BJ (cell line): Measurements from ENCODE around the gene XRCC2. TPM values are rescaled to one million over a fixed set of nuclear protein-coding genes. Genes with fewer than 3 reads are reported as not detected.
A peak's percentile ranks its signal among the peaks of the same experiment; 100 is the strongest.
"Not testable (repeated sequence)": the region's sequence is repeated elsewhere in the genome, so short reads cannot be mapped to it uniquely, and the experiment has no call there.

Experiments used
- CTCF ChIA-PET: fragments of 350-600 bp; formaldehyde crosslinking; extraction: SDS; loops from one replicate; lab custom pipeline; 2021; ENCODE audit warnings: antibody characterized with exemption, inconsistent platforms; lab: Yijun Ruan, JAX
- POLR2A ChIA-PET: fragments of 300-600 bp; sonication (Branson Sonifier 250); formaldehyde crosslinking; extraction: SDS; loops from one replicate; lab custom pipeline; 2021; ENCODE audit warnings: antibody characterized with exemption; lab: Charles Lee
- DNase-seq: peaks from one replicate; pipeline ENCODE4 v3.0.0-alpha.2; 2011; ENCODE audit warnings: low read depth
- H3K27me3 ChIP-seq: 2 replicates; pipeline ENCODE4 v1.6.0; 2011; ENCODE audit warnings: low read length; ENCODE audit not compliant: control insufficient read depth, insufficient read depth
- H3K36me3 ChIP-seq: 2 replicates; pipeline ENCODE4 v1.5.1; 2011; ENCODE audit warnings: low read length; ENCODE audit not compliant: control insufficient read depth, insufficient read depth
- H3K4me3 ChIP-seq: 2 replicates; pipeline ENCODE4 v1.5.1; 2011; ENCODE audit warnings: low read depth, mild to moderate bottlenecking, control low read depth, low read length
- CTCF ChIP-seq: IDR thresholded peaks from 2 replicates; pipeline ENCODE4 v1.5.1; 2011; ENCODE audit warnings: low read depth, mild to moderate bottlenecking, control low read depth, inconsistent platforms, low read length, moderate library complexity; ENCODE audit not compliant: insufficient read depth
- polyA minus RNA-seq: library from RNA; depleted of rRNA, polyadenylated mRNA; stranded (reverse); fragments of >200 nt; gene quantifications from 2 replicates; pipeline ENCODE4 v1.2.3, GENCODE V29; 2011; rRNA and poly(A)+ RNA removed
- polyA plus RNA-seq: library from polyadenylated mRNA; depleted of rRNA; stranded (reverse); fragments of >200 nt; gene quantifications from 2 replicates; pipeline ENCODE4 v1.2.3, GENCODE V29; 2011; rRNA removed

XRCC2 gene
- 0.97 and 1.6 TPM in 2 replicates for polyA plus RNA-seq
- 0.71 and 0.82 TPM in 2 replicates for polyA minus RNA-seq

- CTCF ChIA-PET, result interaction anchor here (0.6 kb wide), 1 partner anchor 322 kb away, joined by 3 read pairs; no protein-coding TSS in a partner anchor
- Histone ChIP-seq H3K4me3 (peak within 1 kb of the TSS; percentile 76), H3K27me3 (no peaks in the 10 kb centered on the region), H3K36me3 (no peaks in the 10 kb centered on the region)
- TF ChIP-seq CTCF, result no peak
- DNase-seq, result peak; percentile 37
- POLR2A ChIA-PET, result no interaction called here
These were observed at the start of gene XRCC2 for GRCh38 chr7:152675759-152676636. TSS of gene XRCC2 (minus strand) at chr7:152676141. CDS start at chr7:152676079, 62 bp downstream.

- TF ChIP-seq CTCF, result no peak
- no peaks in the 10 kb centered on the region for H3K27me3 ChIP-seq
- DNase-seq, result no peak
- H3K36me3 ChIP-seq, result no peaks in the 10 kb centered on the region
- ChIA-PET CTCF (no interaction called here), POLR2A (no interaction called here)
- H3K4me3 ChIP-seq, result no peak overlapping the region
These were observed 47.4 kb upstream of the XRCC2 start for GRCh38 chr7:152723364-152723763.

- POLR2A ChIA-PET, H3K27me3 ChIP-seq, DNase-seq, H3K36me3 ChIP-seq, H3K4me3 ChIP-seq: not testable (repeated sequence)
- CTCF ChIA-PET, result interaction anchor here (1.1 kb wide), 1 partner anchor 12 kb away, joined by 4 read pairs; no protein-coding TSS in a partner anchor
These were observed 36.6 kb upstream of the XRCC2 start for GRCh38 chr7:152712412-152713042.

GRCh38 chr7:152711444-152711944 is 35.6 kb upstream of the XRCC2 start:
- DNase-seq, result no peak
- Histone ChIP-seq H3K27me3 (no peaks in the 10 kb centered on the region), H3K4me3 (no peak overlapping the region), H3K36me3 (no peaks in the 10 kb centered on the region)
- TF ChIP-seq CTCF, result no peak
- POLR2A ChIA-PET, result no interaction called here
- CTCF ChIA-PET, result interaction anchor here (1.1 kb wide), 1 partner anchor 13 kb away, joined by 4 read pairs; no protein-coding TSS in a partner anchor

- ChIA-PET CTCF (interaction anchor here (0.8 kb wide), 1 partner anchor 369 kb away, joined by 3 read pairs; no protein-coding TSS in a partner anchor), POLR2A (no interaction called here)
- no peak for DNase-seq
- Histone ChIP-seq H3K4me3 (no peak overlapping the region), H3K36me3 (no peaks in the 10 kb centered on the region), H3K27me3 (no peaks in the 10 kb centered on the region)
- TF ChIP-seq CTCF, result no peak
These were observed 34.2 kb upstream of the XRCC2 start for GRCh38 chr7:152710153-152710442.
